ENCODE results near the gene PPP2R2C. TPM values are rescaled to one million over a fixed set of nuclear protein-coding genes. Genes with fewer than 3 reads are reported as not detected.

PPP2R2C gene
- total and polyA plus RNA-seq, 12 donors: 0.14 to 10.6 (median 4.2) TPM

- peaks cover 0 to 16% (median 7%) of the 10 kb centered on the region in 9 donors for H3K4me1 ChIP-seq
- H3K9me3 ChIP-seq: peaks cover 0 to 5% (median 0%) of the 10 kb centered on the region in 11 donors
- H3K27ac ChIP-seq: no peak overlapping the region
- no peak for ATAC-seq
- WGBS, 2 donors: 87 to 90% methylated on average over 12 of the region's 12 CpGs
- H3K4me3 ChIP-seq: no peak overlapping the region
- DNase-seq: no peak
- H3K27me3 ChIP-seq: peaks cover 0 to 36% (median 0%) of the 10 kb centered on the region in 7 donors
- peaks cover 0 to 26% (median 9%) of the 10 kb centered on the region in 9 donors for H3K36me3 ChIP-seq
- intact Hi-C loops (cut with DNase I): no loop called here
- no peak for TF ChIP-seq CTCF (IDR thresholded peaks at IDR 0.05)
Measured at GRCh38 chr4:6307230-6307629, 165.2 kb downstream of the PPP2R2C start.

GRCh38 chr4:6306299-6306698 is 166.1 kb downstream of the PPP2R2C start:
- WGBS, 2 donors: 84 to 91% methylated on average over 5 of the region's 5 CpGs
- no peak for TF ChIP-seq CTCF (IDR thresholded peaks at IDR 0.05)
- H3K27ac ChIP-seq: no peak overlapping the region
- intact Hi-C loops (cut with DNase I): no loop called here
- DNase-seq: no peak
- peaks cover 0 to 5% (median 0%) of the 10 kb centered on the region in 11 donors for H3K9me3 ChIP-seq
- H3K4me3 ChIP-seq: no peak overlapping the region
- H3K27me3 ChIP-seq: peaks cover 0 to 36% (median 0%) of the 10 kb centered on the region in 7 donors
- H3K4me1 ChIP-seq: peaks cover 0 to 16% (median 7%) of the 10 kb centered on the region in 9 donors
- no peak for ATAC-seq
- peaks cover 0 to 35% (median 19%) of the 10 kb centered on the region in 9 donors for H3K36me3 ChIP-seq

GRCh38 chr4:6303943-6304342 is 168.5 kb downstream of the PPP2R2C start:
- H3K27ac ChIP-seq: no peak overlapping the region
- H3K27me3 ChIP-seq: peaks cover 0 to 21% (median 0%) of the 10 kb centered on the region in 7 donors
- H3K9me3 ChIP-seq: peaks cover 0 to 5% (median 0%) of the 10 kb centered on the region in 11 donors
- ATAC-seq (no peak), DNase-seq (no peak)
- TF ChIP-seq CTCF (IDR thresholded peaks at IDR 0.05): no peak
- peaks cover 0 to 4% (median 0%) of the 10 kb centered on the region in 9 donors for H3K4me1 ChIP-seq
- H3K4me3 ChIP-seq: no peak overlapping the region
- 93 to 95% methylated on average over 12 of the region's 12 CpGs for WGBS, 2 donors
- intact Hi-C loops (cut with DNase I): no loop called here
- peaks cover 0 to 52% (median 27%) of the 10 kb centered on the region in 9 donors for H3K36me3 ChIP-seq

GRCh38 chr4:6302869-6303268 is 169.5 kb downstream of the PPP2R2C start:
- ATAC-seq: no peak
- Histone ChIP-seq H3K9me3 (no peaks in the 10 kb centered on the region), H3K27ac (no peak overlapping the region), H3K27me3 (peaks cover 0 to 10% (median 0%) of the 10 kb centered on the region in 7 donors), H3K36me3 (peaks cover 0 to 63% (median 30%) of the 10 kb centered on the region in 9 donors), H3K4me1 (no peaks in the 10 kb centered on the region), H3K4me3 (no peak overlapping the region)
- DNase-seq: no peak
- TF ChIP-seq CTCF (IDR thresholded peaks at IDR 0.05): no peak
- intact Hi-C loops (cut with DNase I): no loop called here
- WGBS, 2 donors: 84 to 85% methylated on average over 6 of the region's 6 CpGs
